Heart right ventricle (tissue), 16 donors: ENCODE results near the gene UBE3A. TPM values are rescaled to one million over a fixed set of nuclear protein-coding genes. Genes with fewer than 3 reads are reported as not detected.
"Not testable (repeated sequence)": the region's sequence is repeated elsewhere in the genome, so short reads cannot be mapped to it uniquely, and the experiment has no call there.

Source experiments
- ATAC-seq, 8 donors: fragments of 200-7000 bp; cut with Tn5 transposase; one replicate each; pipeline ENCODE4 v1.9.1; 2020; ENCODE audit warnings: mild to moderate bottlenecking in 8 of 8, moderate library complexity in 8 of 8, moderate number of reproducible peaks in 1 of 8
- DNase-seq, 2 donors: peaks; one replicate each; pipeline ENCODE4 v3.0.0-alpha.2; 2020
- H3K27ac ChIP-seq, 10 donors: fragments of 200-600 bp; sonication (generic) in 2 of 10; one replicate each; pipeline versions ENCODE4 v1.5.0 to v1.8.0; 2020 to 2022; ENCODE audit warnings: mild to moderate bottlenecking in 3 of 10
- H3K27me3 ChIP-seq, 7 donors: fragments of 200-600 bp; one replicate each; pipeline ENCODE4 v1.8.0; 2021 to 2022; ENCODE audit warnings: mild to moderate bottlenecking in 2 of 7
- H3K36me3 ChIP-seq, 9 donors: fragments of 200-600 bp; sonication (generic) in 1 of 9; one replicate each; pipeline versions ENCODE4 v1.5.0 to v1.8.0; 2020 to 2022; ENCODE audit warnings: mild to moderate bottlenecking in 2 of 9
- H3K4me1 ChIP-seq, 9 donors: fragments of 200-600 bp; sonication (generic) in 1 of 9; one replicate each; pipeline versions ENCODE4 v1.5.0 to v1.8.0; 2020 to 2022; ENCODE audit warnings: mild to moderate bottlenecking in 4 of 9
- H3K4me3 ChIP-seq, 10 donors: fragments of 200-600 bp; sonication (generic) in 2 of 10; one replicate each; pipeline versions ENCODE4 v1.5.0 to v1.8.0; 2020 to 2022; ENCODE audit warnings: mild to moderate bottlenecking in 7 of 10, moderate library complexity in 2 of 10
- H3K9me3 ChIP-seq, 11 donors: fragments of 200-600 bp in 10 of 11; sonication (generic) in 2 of 11; one replicate each; pipeline versions ENCODE4 v1.5.0 to v1.8.0; 2013 to 2022; ENCODE audit warnings: mild to moderate bottlenecking in 2 of 11, control low read depth in 1 of 11, moderate library complexity in 1 of 11
- CTCF ChIP-seq, 9 donors: fragments of 200-600 bp; sonication (generic) in 2 of 9; IDR thresholded peaks; one replicate each; pipeline versions ENCODE4 v1.5.0 to v1.8.0; 2021 to 2022; ENCODE audit warnings: antibody characterized with exemption in 9 of 9, mild to moderate bottlenecking in 5 of 9, moderate library complexity in 1 of 9
- WGBS, 2 donors: extraction: QIAGEN DNeasy Blood & Tissue Kit; methylation state at CpG; one replicate each; pipeline ENCODE4 v1.1.7; 2013; ENCODE audit warnings: inconsistent platforms in 1 of 2; 5-methylcytosine and 5-hydroxymethylcytosine counted together
- intact Hi-C, 10 donors: fragments of 100-400 bp; cut with DNase I; formaldehyde crosslinking; loops; one replicate each; pipeline versions ENCODE4 v1.11.1 to v1.14.2; 2022
- polyA plus RNA-seq, 2 donors: library from polyadenylated mRNA; stranded (reverse); fragments of 200-250 nt; gene quantifications; one replicate each; pipeline ENCODE4 v1.2.3, GENCODE V29; 2013
- total RNA-seq, 10 donors: library from RNA; stranded (reverse); fragmentation: NEBNext Ultra II Directional in 3 of 10; extraction: Animal tissue kit (Norgen Biotek cat#: 25700) in 3 of 10; gene quantifications; one replicate each; pipeline versions ENCODE4 v1.2.1 to v1.2.4, GENCODE V29; 2021 to 2023
- donor health status: Arrhythmogenic right ventricular cardiomyopathy.
- donor health status: ischemic (EF 13 %, LVEDD 7.1; RV severe dilation, severe dysfunction).
- donor health status: healthy with polysubstance abuse.
- donor health status: DM: no; HTN: yes; CAD: no.
- donor health status: DM: no; HTN: no; CAD: no.
- donor health status: ischemic (EF 25% LVEDD 6.9; RV normal size, moderate dysfunction).
- donor health status: ischemic (EF 25% LVEDD 5.7; RV mildly dilated, moderate dysfunction).
- donor health status: healthy.
- donor health status: DM: yes; HTN: yes; CAD: no.
- donor health status: Ischemic cardiomyopathy.
- donor health status: ischemic (EF 35%, LVEDD 5.7; RV mildly dilated, moderate dysfunction).
- donor health status: nonischemic (EF 11% LVEDD 7.7; RV severe dilation, severe dysfunction).
- donor health status: DM: yes; HTN: yes; CAD: no.
- donor health status: PGD.
- donor health status: ischemic (EF 29% LVEDD 5.4; RV normal size, mild dysfunction).
- donor health status: nonischemic (EF 23%, LVEDD 6.1; RV moderate dilation, normal function).

UBE3A gene
- total and polyA plus RNA-seq, 12 donors, result 24.2 to 146 (median 108) TPM

GRCh38 chr15:25454771-25455170 lies 15.9 kb upstream of the UBE3A start:
- 87 to 91% methylated on average over 2 of the region's 2 CpGs for WGBS, 2 donors
- Histone ChIP-seq H3K4me3 (no peak overlapping the region), H3K4me1 (no peaks in the 10 kb centered on the region), H3K27ac (no peak overlapping the region), H3K36me3 (no peaks in the 10 kb centered on the region), H3K9me3 (peaks cover 0 to 24% (median 0%) of the 10 kb centered on the region in 11 donors), H3K27me3 (no peaks in the 10 kb centered on the region)
- intact Hi-C loops, result no loop called here
- no peak for TF ChIP-seq CTCF (IDR thresholded peaks at IDR 0.05)
- DNase-seq (no peak), ATAC-seq (no peak)

- H3K4me3 ChIP-seq, ATAC-seq, H3K4me1 ChIP-seq, DNase-seq, intact Hi-C loops, H3K36me3 ChIP-seq, H3K27ac ChIP-seq, H3K27me3 ChIP-seq: not testable (repeated sequence)
- H3K9me3 ChIP-seq, result peaks cover 0 to 24% (median 0%) of the 10 kb centered on the region in 11 donors
- 80 to 82% methylated on average over 5 of the region's 5 CpGs for WGBS, 2 donors
These were observed 14.4 kb upstream of the UBE3A start for GRCh38 chr15:25453246-25453645.

GRCh38 chr15:25451501-25451900 lies 12.7 kb upstream of the UBE3A start:
- TF ChIP-seq CTCF (IDR thresholded peaks at IDR 0.05), result no peak
- intact Hi-C loops, result no loop called here
- ATAC-seq (no peak), DNase-seq (no peak)
- 89% methylated on average over 1 of the region's 1 CpG for WGBS, 2 donors
- no peak overlapping the region for H3K27ac ChIP-seq
- H3K27me3 ChIP-seq, result no peaks in the 10 kb centered on the region
- H3K4me1 ChIP-seq, result no peaks in the 10 kb centered on the region
- no peaks in the 10 kb centered on the region for H3K36me3 ChIP-seq
- peaks cover 0 to 24% (median 0%) of the 10 kb centered on the region in 11 donors for H3K9me3 ChIP-seq
- H3K4me3 ChIP-seq, result no peak overlapping the region

GRCh38 chr15:25450163-25450562 lies 11.3 kb upstream of the UBE3A start:
- intact Hi-C loops, result no loop called here
- WGBS, 2 donors, result 88 to 99% methylated on average over 1 of the region's 1 CpG
- H3K36me3 ChIP-seq, result no peaks in the 10 kb centered on the region
- H3K27me3 ChIP-seq, result no peaks in the 10 kb centered on the region
- peaks cover 0 to 24% (median 0%) of the 10 kb centered on the region in 11 donors for H3K9me3 ChIP-seq
- no peaks in the 10 kb centered on the region for H3K4me1 ChIP-seq
- no peak for DNase-seq
- H3K27ac ChIP-seq, result no peak overlapping the region
- no peak overlapping the region for H3K4me3 ChIP-seq
- ATAC-seq, result no peak
- no peak for TF ChIP-seq CTCF (IDR thresholded peaks at IDR 0.05)

GRCh38 chr15:25446076-25446475 lies 7.3 kb upstream of the UBE3A start:
- ATAC-seq (no peak), DNase-seq (no peak)
- Histone ChIP-seq H3K27ac (no peak overlapping the region), H3K4me3 (no peak overlapping the region), H3K27me3 (no peaks in the 10 kb centered on the region), H3K9me3 (peaks cover 0 to 9% (median 0%) of the 10 kb centered on the region in 11 donors), H3K4me1 (no peaks in the 10 kb centered on the region), H3K36me3 (no peaks in the 10 kb centered on the region)
- 93 to 96% methylated on average over 3 of the region's 3 CpGs for WGBS, 2 donors
- intact Hi-C loops, result no loop called here
- TF ChIP-seq CTCF (IDR thresholded peaks at IDR 0.05), result no peak
